Measurements from ENCODE around the gene ARX. TPM values are rescaled to one million over a fixed set of nuclear protein-coding genes. Genes with fewer than 3 reads are reported as not detected.

Gene ARX
- total RNA-seq, 1 donor from 2014 or later: 0.53 TPM

DNA sequence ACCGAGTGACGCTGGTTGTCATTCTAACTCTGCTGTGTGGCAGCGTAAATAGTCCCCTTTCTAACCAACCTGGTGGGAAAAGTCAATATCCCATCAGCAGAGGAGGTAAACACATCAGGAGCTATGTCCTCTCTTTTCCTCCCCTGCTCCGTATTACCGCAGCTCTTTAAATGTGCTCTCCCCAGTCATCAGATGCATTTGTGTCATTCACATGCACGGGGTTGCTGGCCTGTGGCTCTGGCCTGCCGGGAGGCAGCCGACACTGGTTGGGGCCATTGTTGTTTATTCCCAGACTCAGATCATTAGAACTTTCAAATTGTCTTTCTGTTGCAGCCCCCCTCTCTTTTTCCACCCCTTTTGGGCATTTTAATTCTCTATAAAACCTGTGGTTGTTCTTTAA is 21.9 kb downstream of the ARX start:
- H3K27ac ChIP-seq: no peak overlapping the region
- TF ChIP-seq, protein P1, sequence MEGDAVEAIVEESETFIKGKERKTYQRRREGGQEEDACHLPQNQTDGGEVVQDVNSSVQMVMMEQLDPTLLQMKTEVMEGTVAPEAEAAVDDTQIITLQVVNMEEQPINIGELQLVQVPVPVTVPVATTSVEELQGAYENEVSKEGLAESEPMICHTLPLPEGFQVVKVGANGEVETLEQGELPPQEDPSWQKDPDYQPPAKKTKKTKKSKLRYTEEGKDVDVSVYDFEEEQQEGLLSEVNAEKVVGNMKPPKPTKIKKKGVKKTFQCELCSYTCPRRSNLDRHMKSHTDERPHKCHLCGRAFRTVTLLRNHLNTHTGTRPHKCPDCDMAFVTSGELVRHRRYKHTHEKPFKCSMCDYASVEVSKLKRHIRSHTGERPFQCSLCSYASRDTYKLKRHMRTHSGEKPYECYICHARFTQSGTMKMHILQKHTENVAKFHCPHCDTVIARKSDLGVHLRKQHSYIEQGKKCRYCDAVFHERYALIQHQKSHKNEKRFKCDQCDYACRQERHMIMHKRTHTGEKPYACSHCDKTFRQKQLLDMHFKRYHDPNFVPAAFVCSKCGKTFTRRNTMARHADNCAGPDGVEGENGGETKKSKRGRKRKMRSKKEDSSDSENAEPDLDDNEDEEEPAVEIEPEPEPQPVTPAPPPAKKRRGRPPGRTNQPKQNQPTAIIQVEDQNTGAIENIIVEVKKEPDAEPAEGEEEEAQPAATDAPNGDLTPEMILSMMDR (IDR thresholded peaks at IDR 0.05): no peak

DNA sequence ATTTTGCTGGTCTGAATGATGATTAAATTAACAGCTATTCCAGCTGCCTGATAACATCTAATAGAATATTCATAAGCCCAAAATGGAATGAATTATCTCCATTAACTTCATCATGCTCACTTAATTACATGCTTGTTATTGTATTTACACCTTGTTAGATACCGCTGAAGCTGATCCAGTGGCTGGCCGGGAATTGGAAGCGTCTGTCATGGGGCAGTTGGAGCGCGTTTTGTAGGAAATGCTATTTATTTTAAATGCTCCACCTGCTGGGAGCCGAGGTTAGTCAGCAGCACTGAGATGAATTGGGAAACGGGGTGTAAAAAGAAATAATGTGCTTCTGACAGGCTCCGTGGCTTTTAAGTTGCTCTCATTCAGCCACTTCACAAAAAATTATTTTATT is 25.2 kb downstream of the ARX start:
- intact Hi-C loops (cut with DNase I): no loop called here
- Histone ChIP-seq H3K4me1 (no peaks in the 10 kb centered on the region), H3K9me3 (no peaks in the 10 kb centered on the region), H3K4me3 (no peak overlapping the region), H3K36me3 (no peaks in the 10 kb centered on the region), H3K27me3 (ENCODE audit: low read depth) (no peaks in the 10 kb centered on the region), H3K27ac (no peak overlapping the region)
- ATAC-seq (no peak), DNase-seq (no peak)
- TF ChIP-seq, protein P1 (IDR thresholded peaks at IDR 0.05): no peak

More for the DNA sequence above, 21.9 kb downstream of the ARX start:
- H3K4me1 ChIP-seq: no peaks in the 10 kb centered on the region
- intact Hi-C loops (cut with DNase I): no loop called here
- ATAC-seq: no peak
- no peaks in the 10 kb centered on the region for H3K9me3 ChIP-seq
- no peaks in the 10 kb centered on the region for H3K27me3 ChIP-seq (ENCODE audit: low read depth)
- no peak for DNase-seq
- H3K36me3 ChIP-seq: no peaks in the 10 kb centered on the region
- no peak overlapping the region for H3K4me3 ChIP-seq

DNA sequence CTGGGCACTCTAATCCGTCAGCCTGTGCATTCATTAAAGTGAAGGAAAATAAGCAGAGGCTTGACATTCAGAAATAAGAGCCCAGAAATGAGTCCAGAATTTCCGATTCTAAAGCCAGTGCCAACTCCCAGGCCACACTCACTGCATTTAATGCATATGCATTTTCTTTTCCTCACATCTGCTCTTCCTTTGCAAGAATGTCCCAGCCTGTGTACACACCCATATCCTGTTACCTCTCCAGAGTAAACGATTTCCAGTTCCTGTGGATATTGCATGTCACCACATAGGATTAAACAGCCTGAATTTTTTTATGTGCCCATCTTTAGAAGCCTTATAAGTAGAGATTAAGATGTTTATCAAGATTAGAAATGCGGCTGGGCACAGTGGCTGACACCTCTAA is 27.5 kb downstream of the ARX start:
- H3K4me3 ChIP-seq: no peak overlapping the region
- DNase-seq (no peak), ATAC-seq (no peak)
- no peaks in the 10 kb centered on the region for H3K4me1 ChIP-seq
- no peaks in the 10 kb centered on the region for H3K27me3 ChIP-seq (ENCODE audit: low read depth)
- no peaks in the 10 kb centered on the region for H3K36me3 ChIP-seq
- H3K27ac ChIP-seq: no peak overlapping the region
- TF ChIP-seq, protein P1 (IDR thresholded peaks at IDR 0.05): no peak
- intact Hi-C loops (cut with DNase I): no loop called here
- H3K9me3 ChIP-seq: no peaks in the 10 kb centered on the region

DNA sequence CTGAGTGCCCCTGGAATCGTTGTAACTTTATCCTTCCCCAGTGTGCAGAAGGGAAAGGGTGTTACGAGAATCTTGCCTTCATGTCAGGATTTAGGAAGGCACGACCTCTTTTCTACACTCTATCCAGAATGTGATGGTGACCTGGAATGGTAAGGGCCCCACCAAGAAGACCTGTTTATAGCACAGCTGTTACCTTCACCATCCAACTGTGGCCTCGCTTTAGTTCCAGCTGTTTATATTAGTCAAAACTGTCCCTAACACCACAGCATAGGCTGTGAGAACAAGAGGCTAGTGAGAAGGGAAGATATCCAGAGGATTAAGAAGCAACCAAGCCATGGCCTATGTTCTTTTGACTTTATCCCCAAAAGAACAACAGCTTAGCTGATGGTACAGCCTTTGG is 28.0 kb downstream of the ARX start:
- intact Hi-C loops (cut with DNase I): no loop called here
- no peak for ATAC-seq

DNA sequence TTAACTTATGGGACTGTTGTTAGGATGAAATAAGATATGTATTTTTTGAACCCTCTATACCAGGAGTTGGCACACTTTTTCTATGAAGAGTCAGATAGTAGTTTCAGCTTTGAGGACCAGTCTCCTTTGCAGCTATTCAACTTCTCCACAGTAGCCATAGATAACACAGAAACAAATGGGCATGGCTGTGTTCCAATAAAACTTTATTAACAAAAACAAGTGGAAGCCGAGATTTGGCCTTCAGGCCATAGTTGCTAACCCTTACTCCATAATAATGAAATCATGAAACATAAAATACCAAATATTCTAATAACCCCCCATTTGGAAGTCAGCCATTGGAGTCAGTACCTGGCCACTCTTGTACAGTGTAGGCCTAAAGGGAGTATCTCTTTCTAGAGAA is 30.6 kb downstream of the ARX start:
- DNase-seq: no peak
- TF ChIP-seq, protein P1 (IDR thresholded peaks at IDR 0.05): no peak
- H3K27me3 ChIP-seq (ENCODE audit: low read depth): no peaks in the 10 kb centered on the region
- no peak overlapping the region for H3K4me3 ChIP-seq
- H3K27ac ChIP-seq: no peak overlapping the region
- ATAC-seq: no peak
- no peaks in the 10 kb centered on the region for H3K36me3 ChIP-seq
- intact Hi-C loops (cut with DNase I): no loop called here
- no peaks in the 10 kb centered on the region for H3K4me1 ChIP-seq
- H3K9me3 ChIP-seq: no peaks in the 10 kb centered on the region

More for the DNA sequence above, 28.0 kb downstream of the ARX start:
- no peaks in the 10 kb centered on the region for H3K27me3 ChIP-seq (ENCODE audit: low read depth)
- DNase-seq: no peak
- H3K36me3 ChIP-seq: no peaks in the 10 kb centered on the region
- H3K9me3 ChIP-seq: no peaks in the 10 kb centered on the region
- H3K4me3 ChIP-seq: no peak overlapping the region
- no peaks in the 10 kb centered on the region for H3K4me1 ChIP-seq
- no peak overlapping the region for H3K27ac ChIP-seq
- TF ChIP-seq, protein P1 (IDR thresholded peaks at IDR 0.05): no peak

DNA sequence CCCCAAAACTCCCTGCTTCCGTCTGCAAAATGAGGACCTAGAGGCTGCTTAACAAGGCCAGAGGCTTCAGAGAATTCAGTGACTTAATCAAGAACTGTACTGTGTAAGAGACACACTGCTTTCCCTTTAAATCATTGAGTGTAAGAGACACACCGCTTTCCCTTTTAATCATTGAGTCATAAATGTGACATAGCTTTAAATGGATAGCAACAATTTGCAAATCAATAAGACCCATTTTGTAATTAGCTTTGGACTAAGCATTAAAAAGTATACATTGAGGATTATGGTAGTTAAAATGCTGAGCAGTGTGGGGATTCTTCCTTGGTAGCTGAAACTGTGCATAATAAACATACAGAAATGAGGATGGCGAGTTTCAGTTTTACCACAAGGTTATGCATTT is 31.8 kb downstream of the ARX start:
- Histone ChIP-seq H3K9me3 (no peaks in the 10 kb centered on the region), H3K4me3 (no peak overlapping the region), H3K27ac (no peak overlapping the region), H3K4me1 (no peaks in the 10 kb centered on the region), H3K36me3 (no peaks in the 10 kb centered on the region), H3K27me3 (ENCODE audit: low read depth) (no peaks in the 10 kb centered on the region)
- TF ChIP-seq, protein P1 (IDR thresholded peaks at IDR 0.05): no peak
- DNase-seq: no peak
- no peak for ATAC-seq
- intact Hi-C loops (cut with DNase I): no loop called here

All from lower lobe of right lung (tissue), 2 donors.